Large intestine (tissue), 12 donors: ENCODE data around the gene PCAT6. TPM values are rescaled to one million over a fixed set of nuclear protein-coding genes. Genes with fewer than 3 reads are reported as not detected.
"Not testable (repeated sequence)": the region's sequence is repeated elsewhere in the genome, so short reads cannot be mapped to it uniquely, and the experiment has no call there.

ENCODE experiments used
- DNase-seq, 2 donors: peaks; one replicate each; pipeline versions ENCODE4 v3.0.0 to v3.0.0-alpha.2; 2013
- H3K27ac ChIP-seq: one replicate; pipeline ENCODE4 v1.5.1; 2013; ENCODE audit warnings: low read length
- H3K27me3 ChIP-seq: 2 replicates; pipeline ENCODE4 v1.6.1; 2013; ENCODE audit warnings: low read length; ENCODE audit not compliant: control insufficient read depth, insufficient read depth
- H3K36me3 ChIP-seq: 2 replicates; pipeline ENCODE4 v1.6.1; 2013; ENCODE audit warnings: low read length; ENCODE audit not compliant: control insufficient read depth, insufficient read depth
- H3K4me1 ChIP-seq: one replicate; pipeline ENCODE4 v1.6.1; 2013; ENCODE audit warnings: low read length; ENCODE audit not compliant: control insufficient read depth, insufficient read depth
- H3K4me3 ChIP-seq: one replicate; pipeline ENCODE4 v1.5.1; 2013; ENCODE audit warnings: low read length
- H3K9me3 ChIP-seq: one replicate; pipeline ENCODE4 v1.6.1; 2013; ENCODE audit warnings: mild to moderate bottlenecking, low read depth, low read length, moderate library complexity; ENCODE audit not compliant: control insufficient read depth
- WGBS: methylation state at CpG from one replicate; pipeline ENCODE4 v1.1.5; 2013; ENCODE audit warnings: low lambda C conversion rate; ENCODE audit not compliant: insufficient coverage; 5-methylcytosine and 5-hydroxymethylcytosine counted together
- long read RNA-seq, 11 donors: transcript quantifications; one replicate each; lab custom pipeline, GENCODE V29; 2026
- polyA plus RNA-seq: library from polyadenylated mRNA; unstranded; fragments of 120-200 nt; gene quantifications from one replicate; pipeline ENCODE4 v1.2.1, GENCODE V29; 2013

PCAT6 gene
- polyA plus RNA-seq: 2.1 TPM
- long read RNA-seq, donor 1: 0 reads
- long read RNA-seq, donor 2, partial matches to known transcripts: 0 of 1 reads
- long read RNA-seq, donor 2, other reads (novel, unspliced or antisense): 0 of 1 reads
- long read RNA-seq, donor 3: 0 reads
- long read RNA-seq, donor 4: 0 reads
- long read RNA-seq, donor 5, partial matches to known transcripts: 0 of 1 reads
- long read RNA-seq, donor 5, other reads (novel, unspliced or antisense): 0 of 1 reads
- long read RNA-seq, donor 6: 0 reads
- long read RNA-seq, donor 7, partial matches to known transcripts: 0 of 1 reads
- long read RNA-seq, donor 7, other reads (novel, unspliced or antisense): 0 of 1 reads
- long read RNA-seq, donor 8: 0 reads
- long read RNA-seq, donor 9, partial matches to known transcripts: 0 of 1 reads
- long read RNA-seq, donor 9, other reads (novel, unspliced or antisense): 0 of 1 reads
- long read RNA-seq, donor 10: 0 reads
- long read RNA-seq, donor 11, partial matches to known transcripts: 0 of 1 reads
- long read RNA-seq, donor 11, other reads (novel, unspliced or antisense): 0 of 1 reads

GRCh38 chr1:202810615-202811295 lies at the start of gene PCAT6:
PCAT6 (plus strand) TSS chr1:202810954.
- DNase-seq: peak; percentile 94 to 98
- no CpG with 5 or more reads among the region's 53 CpGs for WGBS
- Histone ChIP-seq H3K36me3 (no peaks in the 10 kb centered on the region), H3K4me3 (peak within 1 kb of the TSS; percentile 74), H3K27ac (peak within 1 kb of the TSS; percentile 67), H3K4me1 (peaks cover 9% of the 10 kb centered on the region), H3K27me3 (peaks cover 13% of the 10 kb centered on the region), H3K9me3 (peaks cover 2% of the 10 kb centered on the region)

GRCh38 chr1:202762019-202762418 lies 48.7 kb upstream of the PCAT6 start:
- Histone ChIP-seq H3K9me3 (no peaks in the 10 kb centered on the region), H3K27ac (no peak overlapping the region), H3K4me1 (no peaks in the 10 kb centered on the region), H3K27me3 (no peaks in the 10 kb centered on the region), H3K36me3 (peaks cover 77% of the 10 kb centered on the region), H3K4me3 (no peak overlapping the region)
- WGBS: no CpG with 5 or more reads among the region's 2 CpGs
- DNase-seq: no peak

- Histone ChIP-seq H3K4me3 (no peak overlapping the region), H3K27ac (no peak overlapping the region), H3K36me3 (peaks cover 55% of the 10 kb centered on the region), H3K4me1 (no peaks in the 10 kb centered on the region), H3K27me3 (no peaks in the 10 kb centered on the region), H3K9me3 (no peaks in the 10 kb centered on the region)
- no CpG with 5 or more reads among the region's 1 CpG for WGBS
- DNase-seq: no peak
Observed at GRCh38 chr1:202765721-202766120, 45.0 kb upstream of the PCAT6 start.

- whole genome bisulfite sequencing: 93% methylated on average over 2 of the region's 2 CpGs
- no peak overlapping the region for H3K27ac ChIP-seq
- no peaks in the 10 kb centered on the region for H3K4me1 ChIP-seq
- no peaks in the 10 kb centered on the region for H3K9me3 ChIP-seq
- no peaks in the 10 kb centered on the region for H3K27me3 ChIP-seq
- peaks cover 51% of the 10 kb centered on the region for H3K36me3 ChIP-seq
- no peak overlapping the region for H3K4me3 ChIP-seq
- no peak for DNase-seq
Observed at GRCh38 chr1:202770135-202770534, 40.6 kb upstream of the PCAT6 start.

- no peak overlapping the region for H3K4me3 ChIP-seq
- DNase-seq: no peak
- no peaks in the 10 kb centered on the region for H3K27me3 ChIP-seq
- H3K27ac ChIP-seq: no peak overlapping the region
- WGBS: 55% methylated on average over 3 of the region's 4 CpGs
- H3K36me3 ChIP-seq: peaks cover 5% of the 10 kb centered on the region
- H3K4me1 ChIP-seq: no peaks in the 10 kb centered on the region
- H3K9me3 ChIP-seq: no peaks in the 10 kb centered on the region
Observed at GRCh38 chr1:202781180-202781579, 29.6 kb upstream of the PCAT6 start.

- 100% methylated on average over 1 of the region's 4 CpGs for WGBS
Observed at GRCh38 chr1:202786804-202787203, 23.9 kb upstream of the PCAT6 start.

GRCh38 chr1:202788800-202789199 lies 22.0 kb upstream of the PCAT6 start:
- H3K27me3 ChIP-seq: no peaks in the 10 kb centered on the region
- no CpG with 5 or more reads among the region's 3 CpGs for WGBS
- peaks cover 5% of the 10 kb centered on the region for H3K4me1 ChIP-seq
- no peaks in the 10 kb centered on the region for H3K36me3 ChIP-seq
- no peaks in the 10 kb centered on the region for H3K9me3 ChIP-seq
- peak in 1 of 2 donors; percentile 10 for DNase-seq
- no peak overlapping the region for H3K4me3 ChIP-seq
- H3K27ac ChIP-seq: no peak overlapping the region

More at GRCh38 chr1:202786804-202787203, 23.9 kb upstream of the PCAT6 start:
- Histone ChIP-seq H3K27me3 (no peaks in the 10 kb centered on the region), H3K36me3 (no peaks in the 10 kb centered on the region), H3K4me1 (peaks cover 5% of the 10 kb centered on the region), H3K4me3 (no peak overlapping the region), H3K27ac (no peak overlapping the region), H3K9me3 (no peaks in the 10 kb centered on the region)
- no peak for DNase-seq

GRCh38 chr1:202791077-202791747 lies 19.5 kb upstream of the PCAT6 start:
- 100% methylated on average over 2 of the region's 4 CpGs for WGBS
- Histone ChIP-seq H3K27me3 (no peaks in the 10 kb centered on the region), H3K4me3 (no peak overlapping the region), H3K9me3 (no peaks in the 10 kb centered on the region), H3K36me3 (no peaks in the 10 kb centered on the region), H3K27ac (no peak overlapping the region), H3K4me1 (peaks cover 5% of the 10 kb centered on the region)
- DNase-seq: no peak

- Histone ChIP-seq H3K4me3 (no peak overlapping the region), H3K9me3 (no peaks in the 10 kb centered on the region), H3K27me3 (no peaks in the 10 kb centered on the region), H3K27ac (no peak overlapping the region), H3K4me1 (peaks cover 5% of the 10 kb centered on the region), H3K36me3 (peaks cover 4% of the 10 kb centered on the region)
- DNase-seq: no peak
Observed at GRCh38 chr1:202794051-202794740, 16.6 kb upstream of the PCAT6 start.

GRCh38 chr1:202794931-202795330 lies 15.8 kb upstream of the PCAT6 start:
- not testable (repeated sequence) for H3K27me3 ChIP-seq, H3K4me1 ChIP-seq, H3K36me3 ChIP-seq, H3K27ac ChIP-seq, DNase-seq, H3K4me3 ChIP-seq, H3K9me3 ChIP-seq
- no CpG with 5 or more reads among the region's 6 CpGs for WGBS
